ENCODE measurements around the gene SH3TC1.

Gene SH3TC1

GRCh38 chr4:8242782-8243560 is 43.9 kb downstream of the SH3TC1 start:
- H3K4me2 ChIP-seq (ENCODE audit: low read length), result no peak overlapping the region
- H3K9ac ChIP-seq (ENCODE audit: low read length), result no peak overlapping the region
- no peak for TF ChIP-seq CTCF (IDR thresholded peaks at IDR 0.05; ENCODE audit: low read length)
- TF ChIP-seq EZH2 (IDR thresholded peaks at IDR 0.05; ENCODE audit: borderline replicate concordance, low read length), result no peak
- H2AFZ ChIP-seq (ENCODE audit: low read length), result no peak overlapping the region
- H3K4me3 ChIP-seq (ENCODE audit: low read depth, low read length, poor library complexity, severe bottlenecking), result no peak overlapping the region
- H3K27ac ChIP-seq (ENCODE audit: low read depth, low read length, poor library complexity, severe bottlenecking), result no peak overlapping the region
- H3K27me3 ChIP-seq (ENCODE audit: insufficient read depth, low read length), result no peaks in the 10 kb centered on the region
- no peaks in the 10 kb centered on the region for H3K9me3 ChIP-seq (ENCODE audit: low read length)
- no peaks in the 10 kb centered on the region for H3K9me2 ChIP-seq (ENCODE audit: low read depth, low read length)
- peaks cover 46% of the 10 kb centered on the region for H3K36me3 ChIP-seq (ENCODE audit: insufficient read depth, low read length)
- peaks cover 7% of the 10 kb centered on the region for H3K4me1 ChIP-seq (ENCODE audit: insufficient read depth, low read length, severe bottlenecking)
- no peaks in the 10 kb centered on the region for H3K79me2 ChIP-seq (ENCODE audit: insufficient read depth, low read length)
- H3F3A ChIP-seq (ENCODE audit: insufficient read depth, low read length), result no peaks in the 10 kb centered on the region
- H4K20me1 ChIP-seq (ENCODE audit: insufficient read depth, low read length), result no peaks in the 10 kb centered on the region

- Histone ChIP-seq H3K36me3 (ENCODE audit: insufficient read depth, low read length) (peaks cover 37% of the 10 kb centered on the region), H3K4me1 (ENCODE audit: insufficient read depth, low read length, severe bottlenecking) (no peaks in the 10 kb centered on the region), H3K9me2 (ENCODE audit: low read depth, low read length) (no peaks in the 10 kb centered on the region), H3K4me3 (ENCODE audit: low read depth, low read length, poor library complexity, severe bottlenecking) (no peak overlapping the region), H3K27me3 (ENCODE audit: insufficient read depth, low read length) (no peaks in the 10 kb centered on the region), H3K9me3 (ENCODE audit: low read length) (no peaks in the 10 kb centered on the region), H3K27ac (ENCODE audit: low read depth, low read length, poor library complexity, severe bottlenecking) (no peak overlapping the region), H3F3A (ENCODE audit: insufficient read depth, low read length) (no peaks in the 10 kb centered on the region), H3K9ac (ENCODE audit: low read length) (no peak overlapping the region), H4K20me1 (ENCODE audit: insufficient read depth, low read length) (no peaks in the 10 kb centered on the region), H3K4me2 (ENCODE audit: low read length) (no peak overlapping the region), H2AFZ (ENCODE audit: low read length) (no peak overlapping the region), H3K79me2 (ENCODE audit: insufficient read depth, low read length) (no peaks in the 10 kb centered on the region)
- TF ChIP-seq EZH2 (IDR thresholded peaks at IDR 0.05; ENCODE audit: borderline replicate concordance, low read length) (no peak), CTCF (IDR thresholded peaks at IDR 0.05; ENCODE audit: low read length) (no peak)
Measured at GRCh38 chr4:8244001-8244757, 45.1 kb downstream of the SH3TC1 start.

- Histone ChIP-seq H2AFZ (ENCODE audit: low read length) (no peak overlapping the region), H3K27me3 (ENCODE audit: insufficient read depth, low read length) (no peaks in the 10 kb centered on the region), H3K4me3 (ENCODE audit: low read depth, low read length, poor library complexity, severe bottlenecking) (no peak overlapping the region), H3K4me1 (ENCODE audit: insufficient read depth, low read length, severe bottlenecking) (no peaks in the 10 kb centered on the region), H3K9ac (ENCODE audit: low read length) (no peak overlapping the region), H4K20me1 (ENCODE audit: insufficient read depth, low read length) (no peaks in the 10 kb centered on the region), H3K27ac (ENCODE audit: low read depth, low read length, poor library complexity, severe bottlenecking) (no peak overlapping the region), H3F3A (ENCODE audit: insufficient read depth, low read length) (no peaks in the 10 kb centered on the region), H3K9me3 (ENCODE audit: low read length) (no peaks in the 10 kb centered on the region), H3K9me2 (ENCODE audit: low read depth, low read length) (no peaks in the 10 kb centered on the region), H3K4me2 (ENCODE audit: low read length) (no peak overlapping the region), H3K79me2 (ENCODE audit: insufficient read depth, low read length) (no peaks in the 10 kb centered on the region), H3K36me3 (ENCODE audit: insufficient read depth, low read length) (peaks cover 28% of the 10 kb centered on the region)
- TF ChIP-seq EZH2 (IDR thresholded peaks at IDR 0.05; ENCODE audit: borderline replicate concordance, low read length), result no peak
- no peak for TF ChIP-seq CTCF (IDR thresholded peaks at IDR 0.05; ENCODE audit: low read length)
Measured at GRCh38 chr4:8244931-8245460, 45.9 kb downstream of the SH3TC1 start.
